Stomach smooth muscle (tissue), 2 donors: ENCODE results near the gene GNRHR.

Experiments
- H3K27ac ChIP-seq: one replicate; pipeline ENCODE4 v1.7.0; 2013; ENCODE audit warnings: mild to moderate bottlenecking, low read length, inconsistent platforms
- H3K27me3 ChIP-seq, 2 donors: one replicate each; pipeline ENCODE4 v1.7.0; 2013; ENCODE audit warnings: low read length in 2 of 2; ENCODE audit not compliant: insufficient read depth in 2 of 2, control insufficient read depth in 1 of 2
- H3K36me3 ChIP-seq, 2 donors: one replicate each; pipeline ENCODE4 v1.7.0; 2013; ENCODE audit warnings: low read length in 2 of 2; ENCODE audit not compliant: control insufficient read depth in 2 of 2, insufficient read depth in 2 of 2
- H3K4me1 ChIP-seq: one replicate; pipeline ENCODE4 v1.7.0; 2013; ENCODE audit warnings: low read length; ENCODE audit not compliant: control insufficient read depth, insufficient read depth
- H3K4me3 ChIP-seq, 2 donors: one replicate each; pipeline ENCODE4 v1.7.0; 2013; ENCODE audit warnings: low read length in 2 of 2
- H3K9ac ChIP-seq, 2 donors: one replicate each; pipeline ENCODE4 v1.7.0; 2013; ENCODE audit warnings: low read length in 2 of 2, mild to moderate bottlenecking in 1 of 2
- H3K9me3 ChIP-seq, 2 donors: one replicate each; pipeline ENCODE4 v1.7.0; 2013; ENCODE audit warnings: low read length in 2 of 2; ENCODE audit not compliant: control insufficient read depth in 2 of 2
- donor health status: healthy.
- donor health status: Pancreatic carcinoma.

Gene GNRHR

GRCh38 chr4:67700738-67701516 lies 53.3 kb downstream of the GNRHR start, which contains the start of gene UBA6:
TSS of gene UBA6 (minus strand) at chr4:67701155. CDS start at chr4:67701119, 36 bp downstream.
- Histone ChIP-seq H3K4me3 (peak within 1 kb of the TSS; percentile 78 to 84), H3K36me3 (no peaks in the 10 kb centered on the region), H3K9me3 (no peaks in the 10 kb centered on the region), H3K4me1 (no peaks in the 10 kb centered on the region), H3K9ac (peak within 1 kb of the TSS; percentile 85), H3K27ac (peak within 1 kb of the TSS; percentile 65), H3K27me3 (no peaks in the 10 kb centered on the region)

DNA sequence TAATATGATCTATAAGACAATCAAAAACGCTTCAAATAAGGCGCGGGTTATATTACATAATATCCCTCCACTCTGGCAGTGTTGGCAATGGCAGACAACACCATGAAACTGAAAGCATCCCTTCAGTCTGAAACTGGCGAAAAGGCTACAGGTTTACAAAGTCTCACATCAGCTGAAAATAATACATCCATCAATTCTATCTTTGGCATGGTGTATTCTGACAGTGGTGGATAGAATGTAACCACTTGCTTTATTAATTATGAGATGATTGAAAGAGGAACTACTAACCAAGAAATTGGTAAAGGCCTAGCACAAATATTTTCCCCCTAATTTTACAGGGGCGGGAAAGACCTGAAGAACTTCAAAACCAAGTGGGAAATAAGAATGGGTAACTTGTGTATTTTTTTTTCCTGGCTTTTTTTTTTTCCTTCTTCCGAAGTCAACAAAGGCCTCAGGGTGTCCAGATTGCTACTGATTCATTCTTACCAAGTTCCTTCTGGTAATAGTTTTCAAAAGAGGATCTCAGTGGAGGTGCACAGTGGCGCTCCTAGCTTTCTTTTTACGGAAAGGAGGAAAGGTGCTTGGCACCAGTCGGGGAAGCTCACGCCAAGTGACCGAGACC lies 54.0 kb downstream of the GNRHR start:
- Histone ChIP-seq H3K9ac (peak overlapping the region; percentile 85), H3K4me1 (no peaks in the 10 kb centered on the region), H3K27me3 (no peaks in the 10 kb centered on the region), H3K36me3 (no peaks in the 10 kb centered on the region), H3K9me3 (no peaks in the 10 kb centered on the region), H3K27ac (peak overlapping the region; percentile 65), H3K4me3 (peak overlapping the region; percentile 78 to 84)

GRCh38 chr4:67699603-67700002 lies 54.6 kb downstream of the GNRHR start:
- no peak overlapping the region for H3K27ac ChIP-seq

DNA sequence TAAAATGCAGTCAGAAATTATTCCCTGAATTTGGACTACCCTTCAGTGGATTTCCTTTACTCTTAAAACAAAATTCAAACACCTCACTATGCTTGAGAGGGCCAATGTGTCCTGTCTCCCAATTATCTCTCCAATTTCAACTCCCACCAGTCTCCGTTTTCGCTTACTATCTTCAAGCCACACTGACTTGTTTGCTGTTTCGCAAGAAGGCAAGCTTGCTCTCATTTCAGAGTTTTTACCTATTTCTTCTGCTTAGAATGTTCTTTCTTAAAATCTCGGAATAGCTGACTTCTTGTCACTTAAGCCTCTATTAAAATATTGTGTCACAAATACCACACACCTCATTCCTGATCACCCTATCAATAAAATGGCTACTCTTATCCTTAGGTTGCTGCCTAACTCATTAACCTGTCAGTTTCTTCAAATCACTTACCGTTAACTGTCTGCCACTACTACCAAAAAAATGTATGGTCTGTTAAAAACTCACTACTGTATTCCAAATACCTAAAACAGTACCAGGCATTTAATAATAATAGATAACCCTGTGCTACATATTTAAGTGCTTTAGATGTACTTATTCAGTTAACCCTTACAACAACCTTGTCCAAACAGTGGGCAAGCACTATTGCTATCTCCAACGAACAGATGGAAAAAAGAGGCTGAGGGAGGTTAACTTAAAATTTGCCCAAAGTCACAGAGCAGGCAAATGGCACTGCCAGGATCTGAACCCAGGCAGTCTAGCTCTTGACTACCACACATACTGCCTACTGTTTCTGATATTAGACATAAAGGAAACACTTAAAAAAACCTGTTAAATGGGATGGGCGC lies 56.1 kb downstream of the GNRHR start:
- no peak overlapping the region for H3K27ac ChIP-seq
- H3K4me1 ChIP-seq: no peaks in the 10 kb centered on the region
- no peak overlapping the region for H3K9ac ChIP-seq
- H3K27me3 ChIP-seq: no peaks in the 10 kb centered on the region
- no peaks in the 10 kb centered on the region for H3K36me3 ChIP-seq
- no peaks in the 10 kb centered on the region for H3K9me3 ChIP-seq
- no peak overlapping the region for H3K4me3 ChIP-seq

More at GRCh38 chr4:67699603-67700002, 54.6 kb downstream of the GNRHR start:
- no peaks in the 10 kb centered on the region for H3K27me3 ChIP-seq
- no peaks in the 10 kb centered on the region for H3K9me3 ChIP-seq
- H3K4me1 ChIP-seq: no peaks in the 10 kb centered on the region
- no peak overlapping the region for H3K9ac ChIP-seq
- H3K36me3 ChIP-seq: no peaks in the 10 kb centered on the region
- H3K4me3 ChIP-seq: no peak overlapping the region

DNA sequence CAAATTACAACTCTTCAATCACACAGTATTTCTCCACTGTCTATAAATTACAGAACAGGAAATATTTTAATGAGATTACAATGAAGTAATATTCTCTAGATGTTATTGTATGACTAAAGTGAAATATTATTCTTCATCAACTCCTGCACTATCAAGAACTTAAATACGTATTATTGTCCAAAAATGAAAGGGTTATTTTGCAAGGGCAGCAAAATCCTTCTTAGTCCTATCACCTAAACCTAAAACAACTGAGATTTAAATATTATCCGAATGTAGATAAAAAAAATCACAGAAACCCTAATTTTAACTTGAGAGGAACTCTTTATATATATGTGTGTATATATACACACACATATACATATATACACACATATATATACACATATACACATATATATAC lies 58.1 kb downstream of the GNRHR start:
- H3K27ac ChIP-seq: no peak overlapping the region
- H3K4me3 ChIP-seq: no peak overlapping the region
- H3K27me3 ChIP-seq: no peaks in the 10 kb centered on the region
- no peak overlapping the region for H3K9ac ChIP-seq
- peaks cover 0 to 3% of the 10 kb centered on the region in 2 donors for H3K9me3 ChIP-seq
- peaks cover 7 to 15% of the 10 kb centered on the region in 2 donors for H3K36me3 ChIP-seq
- no peaks in the 10 kb centered on the region for H3K4me1 ChIP-seq

GRCh38 chr4:67694662-67695061 lies 59.5 kb downstream of the GNRHR start:
- no peak overlapping the region for H3K27ac ChIP-seq
- no peaks in the 10 kb centered on the region for H3K4me1 ChIP-seq
- H3K36me3 ChIP-seq: peaks cover 7 to 15% of the 10 kb centered on the region in 2 donors
- H3K9ac ChIP-seq: no peak overlapping the region
- no peaks in the 10 kb centered on the region for H3K27me3 ChIP-seq
- peaks cover 0 to 3% of the 10 kb centered on the region in 2 donors for H3K9me3 ChIP-seq
- H3K4me3 ChIP-seq: no peak overlapping the region

GRCh38 chr4:67691328-67691727 lies 62.9 kb downstream of the GNRHR start:
- Histone ChIP-seq H3K4me3 (no peak overlapping the region), H3K36me3 (peaks cover 7 to 15% of the 10 kb centered on the region in 2 donors), H3K27ac (no peak overlapping the region), H3K4me1 (no peaks in the 10 kb centered on the region), H3K27me3 (no peaks in the 10 kb centered on the region), H3K9me3 (peaks cover 0 to 3% of the 10 kb centered on the region in 2 donors), H3K9ac (no peak overlapping the region)
